HG03342 (cell line): ENCODE measurements around the gene ASTN2.

ENCODE experiments used
- ATAC-seq: cut with Tn5 transposase; IDR thresholded peaks from one replicate; pipeline ENCODE4 v1.9.1; 2021; ENCODE audit warnings: mild to moderate bottlenecking, moderate library complexity; ENCODE audit not compliant: unreplicated experiment

Gene ASTN2

GRCh38 chr9:116689486-116690032 lies 725.3 kb downstream of the ASTN2 start:
- no peak for ATAC-seq

GRCh38 chr9:116688806-116689485 lies 725.9 kb downstream of the ASTN2 start:
- ATAC-seq, result no peak

- ATAC-seq, result peak; percentile 3
Measured at GRCh38 chr9:116687754-116688135, 727.1 kb downstream of the ASTN2 start.

GRCh38 chr9:116687074-116687753 lies 727.6 kb downstream of the ASTN2 start, which contains the start of gene TRIM32:
Gene TRIM32 (plus strand): TSS chr9:116687305. CDS start chr9:116697743, 10,438 bp downstream.
- peak; percentile 99 for ATAC-seq

- peak; percentile 46 for ATAC-seq
Measured at GRCh38 chr9:116686693-116687073, 728.2 kb downstream of the ASTN2 start.

GRCh38 chr9:116686135-116686534 lies 728.7 kb downstream of the ASTN2 start:
- ATAC-seq, result no peak

- no peak for ATAC-seq
Measured at GRCh38 chr9:116685166-116685565, 729.7 kb downstream of the ASTN2 start.

GRCh38 chr9:116683535-116683934 lies 731.3 kb downstream of the ASTN2 start:
- ATAC-seq, result no peak

- no peak for ATAC-seq
Measured at GRCh38 chr9:116674210-116674980, 740.5 kb downstream of the ASTN2 start.

GRCh38 chr9:116673375-116673774 lies 741.5 kb downstream of the ASTN2 start:
- no peak for ATAC-seq

GRCh38 chr9:116671605-116672004 lies 743.3 kb downstream of the ASTN2 start:
- peak; percentile 59 for ATAC-seq

GRCh38 chr9:116668970-116669695 lies 745.7 kb downstream of the ASTN2 start:
- no peak for ATAC-seq

GRCh38 chr9:116663581-116663980 lies 751.3 kb downstream of the ASTN2 start:
- no peak for ATAC-seq

GRCh38 chr9:116662646-116663310 lies 752.1 kb downstream of the ASTN2 start:
- ATAC-seq, result no peak

- ATAC-seq, result peak; percentile 88
Measured at GRCh38 chr9:116661037-116661954, 753.6 kb downstream of the ASTN2 start.

GRCh38 chr9:116658265-116658664 lies 756.6 kb downstream of the ASTN2 start:
- ATAC-seq, result no peak

- ATAC-seq, result no peak
Measured at GRCh38 chr9:116656977-116657376, 757.9 kb downstream of the ASTN2 start.

GRCh38 chr9:116656501-116656971 lies 758.3 kb downstream of the ASTN2 start:
- ATAC-seq, result no peak

GRCh38 chr9:116654059-116654355 lies 760.9 kb downstream of the ASTN2 start:
- ATAC-seq, result no peak
